Measurements from ENCODE around the gene PPFIA4.

PPFIA4 gene

GRCh38 chr1:203126866-203127665, 100.8 kb downstream of the PPFIA4 start:
- DNase-seq (ENCODE audit: low read depth in 2 of 2) = no peak

- DNase-seq (ENCODE audit: low read depth in 2 of 2) = no peak
These were observed 101.6 kb downstream of the PPFIA4 start, which contains the start of gene ADORA1 for GRCh38 chr1:203127666-203128430. Gene ADORA1, plus strand, starts transcription at chr1:203127726. Its CDS starts 1,116 bp downstream, at chr1:203128842.

- DNase-seq (ENCODE audit: low read depth in 2 of 2) = no peak
These were observed 102.1 kb downstream of the PPFIA4 start for GRCh38 chr1:203128431-203128715.
